DMS79 treated with DMSO at 0.1 percent for 48 hours (cell line): ENCODE results near the gene HIGD2A.
A peak's percentile ranks its signal among the peaks of the same experiment; 100 is the strongest.

ENCODE experiments used
- DNase-seq: peaks from one replicate; lab custom pipeline; 2025; lab: John Stamatoyannopoulos, UW

HIGD2A gene

GRCh38 chr5:176369934-176370711 is 18.4 kb upstream of the HIGD2A start:
- DNase-seq: no peak

GRCh38 chr5:176371621-176372539 is 16.7 kb upstream of the HIGD2A start:
- no peak for DNase-seq

DNA sequence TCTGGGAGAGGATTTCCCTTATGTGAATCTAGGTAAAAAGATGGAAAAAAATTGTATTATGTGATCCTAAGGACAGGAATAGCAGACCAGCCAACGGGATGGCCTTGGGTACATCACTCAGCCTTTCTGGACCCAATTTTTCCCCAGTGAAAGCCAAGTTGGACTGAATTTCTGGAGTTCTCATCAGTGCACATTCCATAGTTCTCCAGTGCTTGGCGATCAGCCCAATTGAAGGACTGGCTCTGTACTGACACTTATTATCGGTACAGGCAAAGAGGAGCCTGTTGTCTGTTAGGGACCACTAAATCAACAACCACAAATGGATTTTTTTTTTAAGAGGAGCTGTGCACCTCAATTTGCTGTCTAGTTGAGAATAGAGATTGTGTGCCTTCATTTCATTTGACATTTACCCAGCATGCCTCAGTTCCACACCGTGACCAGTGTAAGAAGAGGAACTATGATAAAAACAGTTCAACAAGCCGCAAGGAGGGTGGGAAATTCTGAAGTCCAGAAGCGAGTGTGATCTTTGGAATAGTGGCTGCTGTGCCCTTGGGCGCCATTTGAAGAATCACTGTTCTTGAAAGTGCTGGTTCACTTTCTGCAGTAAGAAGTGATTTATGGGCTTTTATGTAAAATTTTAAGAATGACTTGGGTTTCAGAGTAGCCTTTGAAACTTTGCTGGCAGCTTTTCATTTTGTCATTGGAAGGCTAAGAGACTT is 15.3 kb upstream of the HIGD2A start:
- DNase-seq: no peak

GRCh38 chr5:176379881-176380280 is 8.7 kb upstream of the HIGD2A start:
- no peak for DNase-seq

DNA sequence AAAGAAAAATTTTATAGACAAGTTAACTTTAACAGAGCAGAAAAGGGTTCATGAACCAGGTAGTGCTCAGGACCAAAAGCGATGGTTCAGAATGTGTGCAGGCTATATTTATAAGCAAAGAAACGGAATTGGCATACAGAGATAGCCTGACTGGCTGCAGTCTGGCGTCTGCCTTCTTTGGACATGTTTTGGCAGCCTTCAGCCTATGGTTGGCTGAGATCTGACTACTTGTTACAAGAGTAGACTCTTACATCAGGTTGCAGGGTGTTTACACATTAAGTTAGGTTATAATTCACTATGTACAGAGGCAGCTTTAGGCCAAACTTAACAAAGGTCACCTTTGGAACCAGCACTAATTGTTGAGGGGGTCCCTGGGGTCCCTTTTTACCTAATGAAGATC is 7.1 kb upstream of the HIGD2A start:
- DNase-seq: no peak

DNA sequence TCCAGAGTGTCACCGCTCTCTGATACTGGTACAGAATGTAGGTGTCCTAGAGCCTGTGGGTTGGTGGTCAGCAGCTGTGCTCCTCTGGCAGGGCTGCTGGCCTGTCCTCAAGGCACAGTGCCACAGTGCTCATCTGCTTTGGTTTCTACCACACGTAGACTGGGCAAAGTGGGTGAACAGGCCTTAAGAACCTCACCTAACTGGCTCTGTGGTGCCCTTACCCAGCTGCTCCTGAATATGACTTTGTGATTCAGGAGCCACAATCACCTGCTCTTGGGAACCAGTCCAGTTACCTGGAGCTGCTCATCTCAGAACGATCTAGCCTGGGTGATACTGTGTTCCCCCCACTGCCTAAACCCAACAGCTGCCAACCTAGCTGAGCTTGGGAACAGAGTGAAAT is 6.6 kb upstream of the HIGD2A start:
- no peak for DNase-seq

GRCh38 chr5:176382721-176383120 is 5.8 kb upstream of the HIGD2A start:
- no peak for DNase-seq

- DNase-seq: no peak
Observed at GRCh38 chr5:176383248-176383905, 5.2 kb upstream of the HIGD2A start.

DNA sequence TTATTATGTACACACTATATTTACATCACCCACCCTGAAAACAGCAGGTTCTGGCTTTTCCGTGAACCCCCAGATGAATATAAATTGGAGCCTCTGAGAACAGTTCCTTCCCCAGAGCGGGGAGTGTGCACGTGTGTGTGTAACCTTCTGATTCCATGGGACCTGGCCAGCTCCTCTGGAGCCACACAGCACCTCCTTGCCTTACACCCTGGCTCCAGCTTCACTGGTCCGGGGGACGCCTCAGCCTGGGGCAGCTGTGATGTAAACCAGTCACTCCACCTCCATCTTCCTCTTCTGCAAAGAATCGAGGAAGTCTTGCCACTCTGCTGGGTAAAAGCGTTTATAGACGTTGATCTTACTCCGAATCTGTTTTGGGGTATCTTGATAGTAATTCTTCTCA is 4.6 kb upstream of the HIGD2A start:
- DNase-seq: no peak

DNA sequence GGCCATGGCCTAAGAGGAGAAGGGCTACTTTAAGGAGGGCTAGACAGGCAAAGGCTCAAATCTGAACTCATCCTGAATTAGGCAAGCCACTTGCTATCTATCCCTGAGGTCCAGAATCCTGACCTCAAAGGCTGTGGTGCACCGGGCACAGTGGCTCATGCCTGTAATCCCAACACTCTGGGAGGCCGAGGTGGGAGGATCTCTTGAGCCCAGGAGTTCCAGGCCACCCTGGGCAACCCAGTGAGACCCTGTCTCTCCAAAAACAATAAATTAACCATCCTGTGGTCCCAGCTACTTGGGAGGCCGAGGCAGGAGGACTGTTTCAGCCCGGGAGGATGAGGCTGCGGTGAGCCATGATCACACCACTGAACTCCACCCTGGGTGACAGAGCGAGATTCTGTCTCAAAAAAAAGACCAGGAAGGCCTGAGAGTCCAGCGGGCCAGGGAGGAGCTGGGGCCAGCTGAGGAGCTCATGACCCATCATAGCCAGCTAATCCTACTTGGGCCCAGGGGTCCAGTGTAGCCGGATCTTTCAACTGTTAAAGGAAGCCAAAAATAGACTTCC is 4.1 kb upstream of the HIGD2A start:
- no peak for DNase-seq

DNA sequence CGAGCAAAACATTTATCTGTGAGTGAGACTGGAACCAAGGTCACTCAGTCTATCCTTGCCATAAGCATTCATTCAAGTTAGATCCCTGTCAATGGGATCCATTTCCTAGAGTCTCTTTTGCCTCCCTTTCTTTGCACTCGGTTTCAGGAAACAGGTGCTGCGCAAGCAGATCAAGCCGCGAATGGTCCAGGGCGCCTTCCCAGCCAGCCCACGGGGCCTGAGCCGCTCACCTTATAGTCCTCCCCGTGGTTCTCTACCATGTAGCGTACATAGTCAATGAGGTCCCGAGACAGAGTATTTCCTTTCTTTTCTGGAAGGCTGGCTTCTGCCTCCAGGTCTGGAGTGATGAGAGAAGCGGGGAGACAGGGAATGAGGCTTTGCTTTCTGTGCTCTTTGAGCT is 3.6 kb upstream of the HIGD2A start:
- DNase-seq: no peak

GRCh38 chr5:176386491-176386890 is 2.1 kb upstream of the HIGD2A start:
- no peak for DNase-seq

GRCh38 chr5:176387384-176387925 is 1.1 kb upstream of the HIGD2A start:
- DNase-seq: no peak

DNA sequence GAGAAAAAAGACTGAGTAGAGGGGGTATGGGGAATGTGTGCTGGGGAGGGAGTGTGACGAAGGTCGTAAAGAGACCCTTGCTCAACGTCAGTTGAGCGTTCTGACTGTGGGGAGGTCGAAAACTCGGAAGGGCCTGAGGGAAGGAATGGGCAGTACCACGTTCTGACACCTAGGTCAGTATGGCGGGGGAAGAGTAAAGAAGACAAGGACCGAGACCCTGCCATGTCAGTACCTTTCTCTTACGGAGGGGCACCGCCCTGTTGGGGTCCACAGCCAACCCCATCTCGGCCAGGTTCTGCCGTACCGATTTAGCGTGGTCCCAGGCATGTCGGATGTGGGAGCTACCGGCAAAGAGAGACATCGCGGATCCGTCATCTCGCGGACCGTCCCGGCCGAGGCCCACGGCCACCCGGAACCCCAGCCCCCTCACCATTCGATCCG is 528 bp upstream of the HIGD2A start:
- no peak for DNase-seq

DNA sequence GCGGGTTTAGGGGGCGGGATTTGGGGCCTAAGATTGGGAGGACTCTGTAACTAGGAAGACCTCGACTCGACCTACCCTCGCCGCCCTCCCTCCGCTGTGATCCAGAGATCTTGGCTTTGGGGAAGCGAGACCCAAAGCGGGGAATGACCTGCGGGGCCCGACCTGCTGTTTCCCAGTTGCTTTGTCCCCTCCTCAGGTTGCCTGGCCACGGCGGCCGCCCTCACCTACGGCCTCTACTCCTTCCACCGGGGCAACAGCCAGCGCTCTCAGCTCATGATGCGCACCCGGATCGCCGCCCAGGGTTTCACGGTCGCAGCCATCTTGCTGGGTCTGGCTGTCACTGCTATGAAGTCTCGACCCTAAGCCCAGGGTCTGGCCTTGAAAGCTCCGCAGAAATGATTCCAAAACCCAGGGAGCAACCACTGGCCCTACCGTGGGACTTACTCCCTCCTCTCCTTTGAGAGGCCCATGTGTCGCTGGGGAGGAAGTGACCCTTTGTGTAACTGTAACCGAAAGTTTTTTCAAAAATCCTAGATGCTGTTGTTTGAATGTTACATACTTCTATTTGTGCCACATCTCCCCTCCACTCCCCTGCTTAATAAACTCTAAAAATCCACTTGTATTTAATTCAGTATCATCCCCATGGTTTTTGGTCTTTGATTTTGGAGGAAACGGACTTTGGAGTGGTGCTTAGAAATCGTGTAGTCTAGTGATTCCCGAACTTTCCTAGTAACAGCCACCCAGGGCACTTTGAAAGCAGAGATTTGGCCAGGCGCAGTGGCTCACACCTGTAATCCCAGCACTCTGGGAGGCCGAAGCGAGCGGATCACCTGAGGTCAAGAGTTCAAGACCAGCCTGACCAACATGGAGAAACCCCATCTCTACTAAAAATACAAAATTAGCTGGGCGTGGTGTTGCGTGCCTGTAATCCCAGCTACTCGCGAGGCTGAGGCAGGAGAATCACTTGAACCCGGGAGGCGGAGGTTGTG is 878 bp downstream of the HIGD2A start:
- peak; percentile 51 for DNase-seq

DNA sequence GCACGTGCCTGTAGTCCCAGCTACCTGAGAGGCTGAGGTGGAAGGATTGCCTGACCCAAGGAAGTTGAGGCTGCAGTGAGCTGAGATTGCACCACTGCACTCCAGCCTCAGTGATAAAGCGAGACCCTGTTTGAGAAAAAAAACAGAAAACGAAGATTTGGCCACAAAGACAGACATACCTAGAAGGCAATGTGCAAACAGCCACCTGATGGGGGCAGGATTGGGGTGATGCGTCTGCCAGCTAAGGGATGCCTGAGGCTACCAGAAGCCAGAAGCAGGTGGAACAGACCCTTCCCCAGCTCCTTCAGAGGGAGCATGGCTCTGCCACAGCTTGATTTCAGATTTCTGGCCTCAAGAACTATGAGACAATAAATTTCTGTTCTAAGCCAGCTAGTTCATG is 2.9 kb downstream of the HIGD2A start:
- DNase-seq: no peak

DNA sequence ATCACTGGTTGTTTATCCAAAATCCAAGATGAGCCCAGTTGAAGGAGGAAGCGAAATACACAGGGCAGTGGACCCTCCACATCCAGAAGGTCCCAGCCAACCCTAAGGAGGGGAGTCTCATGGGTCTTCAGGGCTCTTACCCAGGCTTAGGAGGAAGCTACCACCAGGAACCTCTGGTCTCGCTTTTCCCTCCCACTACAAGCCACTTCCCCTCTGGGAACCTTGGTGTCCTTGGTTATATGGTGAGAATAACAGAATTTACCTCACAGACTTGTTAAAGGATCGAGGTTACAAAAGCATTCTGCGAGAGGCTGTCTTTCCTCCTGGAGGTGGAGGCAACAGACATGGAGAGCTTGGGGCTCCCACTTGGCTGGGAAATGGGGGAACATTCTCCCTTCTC is 3.4 kb downstream of the HIGD2A start:
- no peak for DNase-seq

DNA sequence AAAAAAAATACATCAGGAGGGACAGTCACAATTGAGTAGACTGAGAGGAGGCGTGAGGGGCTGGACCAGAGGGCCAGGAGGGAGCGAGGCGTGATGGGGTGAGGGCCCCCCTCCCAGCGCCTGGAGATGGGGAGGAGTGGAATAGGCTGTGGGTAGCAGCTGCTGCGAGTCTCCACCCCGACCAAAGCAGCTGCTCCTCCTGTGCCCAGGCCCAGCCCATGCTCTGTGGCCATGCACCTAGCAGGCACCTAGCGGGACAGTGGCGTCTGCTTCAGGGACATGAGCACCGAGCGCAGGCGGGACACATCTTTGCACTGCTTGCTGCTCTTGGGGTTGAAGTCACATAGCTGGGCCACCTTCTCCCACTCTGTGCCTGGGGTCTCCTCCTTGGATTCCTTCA is 4.0 kb downstream of the HIGD2A start:
- no peak for DNase-seq

GRCh38 chr5:176394096-176394495 is 5.5 kb downstream of the HIGD2A start:
- no peak for DNase-seq
